LHCN-M2 (cell line): Measurements from ENCODE around the gene ATP2A2. TPM values are rescaled to one million over a fixed set of nuclear protein-coding genes. Genes with fewer than 3 reads are reported as not detected.
A peak's percentile ranks its signal among the peaks of the same experiment; 100 is the strongest.

ENCODE experiments used
- DNase-seq: peaks from one replicate; pipeline ENCODE4 v3.0.0-alpha.2; 2012; ENCODE audit warnings: low read depth
- total RNA-seq: library from RNA; depleted of rRNA; stranded (reverse); fragments of >200 nt; gene quantifications from 2 replicates; pipeline ENCODE4 v1.2.3, GENCODE V29; 2014

The ATP2A2 gene
- total RNA-seq, 1 experiment from 2014 or later = 132 TPM

DNA sequence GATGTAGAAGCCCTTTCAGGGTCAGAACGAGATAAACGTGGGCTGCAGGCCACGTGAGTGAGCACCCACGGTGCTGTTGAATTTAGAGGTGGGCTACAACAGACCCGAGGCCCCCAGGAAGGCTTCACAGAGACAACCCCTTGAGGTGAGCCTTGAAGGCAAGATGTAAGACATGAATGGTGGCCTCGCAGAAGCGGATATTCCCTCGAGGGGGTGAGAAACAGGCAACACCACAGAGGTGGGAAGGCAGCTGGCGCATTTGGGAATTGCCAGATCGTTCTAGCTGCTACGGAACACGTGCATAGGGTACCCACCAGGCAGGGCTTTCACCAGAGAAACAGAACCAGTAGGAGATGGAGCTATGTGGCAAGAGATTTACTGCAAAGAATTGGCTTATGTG lies 22.6 kb upstream of the ATP2A2 start:
- DNase-seq = no peak

GRCh38 chr12:110262442-110263388 lies 18.3 kb upstream of the ATP2A2 start:
- DNase-seq = no peak

DNA sequence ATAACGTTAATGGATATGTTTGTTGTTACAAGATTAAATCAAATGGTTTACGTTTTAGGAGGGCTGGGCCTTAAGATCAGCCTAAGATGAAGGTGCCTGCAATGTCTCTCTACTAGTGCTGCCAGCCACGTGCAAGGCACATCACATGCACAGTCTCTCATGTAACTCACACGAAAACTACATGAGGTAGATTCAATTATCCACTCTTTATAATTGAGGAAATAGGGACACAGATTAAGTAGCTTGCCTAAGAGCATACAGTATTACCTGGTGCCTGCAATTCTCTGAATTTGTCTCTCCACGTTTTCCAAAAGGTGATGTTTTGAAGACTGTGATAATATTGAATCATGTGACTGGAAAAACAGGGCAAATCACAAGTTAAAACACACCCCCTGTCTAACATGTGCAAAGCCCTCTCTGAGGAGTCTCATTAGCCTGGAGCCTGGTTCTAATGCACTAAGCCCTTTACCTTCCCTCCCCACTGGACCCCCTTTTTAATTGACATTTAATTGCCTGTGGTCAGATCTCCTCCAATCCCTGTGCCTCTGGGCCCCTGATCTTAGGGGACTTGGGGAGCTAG lies 14.6 kb upstream of the ATP2A2 start:
- no peak for DNase-seq

DNA sequence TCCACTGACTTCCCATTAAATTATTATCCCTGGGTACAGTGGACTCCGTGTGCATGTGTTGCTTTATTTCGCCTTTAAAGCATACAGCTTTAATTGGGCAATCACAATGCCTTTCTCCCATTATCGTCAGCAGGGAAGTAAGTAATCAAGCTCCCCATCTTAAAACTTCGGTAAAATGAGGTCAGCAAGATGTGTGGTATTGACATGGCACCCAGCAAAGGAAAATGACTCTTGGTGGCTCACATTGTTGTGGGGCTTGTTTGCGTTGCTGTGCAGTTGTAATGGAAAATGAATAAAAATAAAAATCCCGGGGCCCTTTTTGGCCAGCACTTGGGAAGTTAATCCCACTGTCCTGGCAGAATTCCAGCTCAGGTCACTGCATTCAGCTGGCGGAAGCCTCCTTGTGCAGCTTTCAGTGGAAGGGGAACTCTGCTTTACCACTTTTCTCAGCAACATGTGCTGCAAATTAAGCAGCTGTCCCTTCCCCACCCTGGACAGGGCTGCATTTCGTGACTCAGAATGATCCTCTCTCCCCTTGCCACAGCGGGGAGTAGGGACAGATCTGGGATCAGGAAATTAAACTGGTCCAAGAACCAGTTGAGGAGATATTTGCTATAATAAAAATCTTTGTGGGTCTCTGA lies 13.9 kb upstream of the ATP2A2 start:
- DNase-seq = peak; percentile 97

GRCh38 chr12:110269622-110270124 lies 11.4 kb upstream of the ATP2A2 start:
- DNase-seq = peak; percentile 81

GRCh38 chr12:110270125-110270962 lies 10.7 kb upstream of the ATP2A2 start:
- peak; percentile 87 for DNase-seq

- DNase-seq = no peak
Measured at GRCh38 chr12:110271015-110271414, 10.0 kb upstream of the ATP2A2 start.

- DNase-seq = no peak
Measured at GRCh38 chr12:110277530-110278254, 3.4 kb upstream of the ATP2A2 start.

DNA sequence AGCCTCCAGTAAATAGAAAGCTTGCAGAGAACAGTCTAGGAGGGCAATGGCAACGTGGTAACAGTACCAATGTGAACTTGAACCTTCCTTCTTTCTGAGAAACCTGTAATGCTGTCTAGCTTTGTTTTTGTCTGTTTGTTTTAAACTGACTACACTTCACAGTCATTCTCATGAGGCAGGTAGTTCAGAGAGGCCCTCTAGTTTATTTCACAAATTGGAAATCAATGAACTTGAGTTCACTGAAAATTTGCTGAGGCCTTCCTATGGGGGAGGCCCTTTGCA lies 2.9 kb upstream of the ATP2A2 start:
- no peak for DNase-seq

GRCh38 chr12:110279566-110280375 lies 1.3 kb upstream of the ATP2A2 start:
- DNase-seq = no peak

GRCh38 chr12:110280392-110280778 lies 662 bp upstream of the ATP2A2 start:
- peak; percentile 63 for DNase-seq

DNA sequence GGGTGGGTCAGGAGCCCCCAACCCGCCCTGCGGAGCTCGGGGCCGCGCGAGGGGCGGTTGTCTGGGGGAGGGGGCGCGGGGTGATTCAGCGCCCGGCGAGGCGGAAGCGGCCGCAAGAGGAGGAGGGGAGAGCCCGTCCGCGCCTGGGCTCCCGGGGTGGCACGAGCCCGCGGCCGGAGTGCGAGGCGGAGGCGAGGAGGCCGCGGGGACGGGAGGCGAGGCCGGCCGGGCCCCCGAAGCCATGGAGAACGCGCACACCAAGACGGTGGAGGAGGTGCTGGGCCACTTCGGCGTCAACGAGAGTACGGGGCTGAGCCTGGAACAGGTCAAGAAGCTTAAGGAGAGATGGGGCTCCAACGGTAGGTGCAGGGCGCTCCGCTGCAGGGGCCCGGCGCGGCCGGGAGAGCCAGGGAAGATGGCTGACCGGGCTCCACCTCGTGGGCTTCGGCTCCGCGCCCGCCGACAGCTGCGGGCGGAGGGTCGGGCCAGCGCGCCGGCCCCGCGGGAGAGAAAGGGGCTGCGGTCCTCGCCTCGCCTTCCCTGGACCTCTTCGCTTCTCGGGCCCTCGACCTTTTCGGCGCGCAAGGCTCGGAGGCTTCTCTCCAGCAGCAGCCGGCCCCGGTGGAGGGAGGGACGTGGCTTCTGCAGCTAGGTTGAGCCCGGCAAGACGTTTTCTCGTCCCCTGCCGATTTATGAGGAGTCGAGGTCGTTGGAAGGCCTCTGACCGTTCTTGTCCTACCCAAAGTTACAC lies 677 bp downstream of the ATP2A2 start:
- DNase-seq = peak; percentile 55

DNA sequence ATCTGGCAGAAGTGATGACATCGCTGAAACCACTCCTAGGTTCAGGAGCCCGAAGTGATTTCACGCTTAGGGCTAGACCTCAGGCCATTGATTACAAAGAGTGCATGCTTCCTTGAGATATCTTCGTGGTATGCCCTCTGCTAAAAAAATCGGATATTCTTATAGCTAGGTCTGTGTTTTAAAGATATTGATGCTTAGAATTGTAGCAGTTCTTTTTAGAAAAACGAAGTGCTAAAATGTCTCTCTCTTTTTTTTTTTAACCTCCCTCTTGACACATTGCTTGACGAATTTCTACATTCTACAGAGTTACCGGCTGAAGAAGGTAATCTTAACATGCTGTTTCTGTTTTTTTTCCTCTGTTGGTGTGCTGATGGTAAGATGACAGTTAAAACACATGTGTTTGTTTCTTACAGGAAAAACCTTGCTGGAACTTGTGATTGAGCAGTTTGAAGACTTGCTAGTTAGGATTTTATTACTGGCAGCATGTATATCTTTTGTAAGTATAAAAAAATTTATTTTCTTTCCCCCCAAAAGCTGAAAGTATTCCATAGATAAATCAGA lies 1.3 kb downstream of the ATP2A2 start:
- no peak for DNase-seq

DNA sequence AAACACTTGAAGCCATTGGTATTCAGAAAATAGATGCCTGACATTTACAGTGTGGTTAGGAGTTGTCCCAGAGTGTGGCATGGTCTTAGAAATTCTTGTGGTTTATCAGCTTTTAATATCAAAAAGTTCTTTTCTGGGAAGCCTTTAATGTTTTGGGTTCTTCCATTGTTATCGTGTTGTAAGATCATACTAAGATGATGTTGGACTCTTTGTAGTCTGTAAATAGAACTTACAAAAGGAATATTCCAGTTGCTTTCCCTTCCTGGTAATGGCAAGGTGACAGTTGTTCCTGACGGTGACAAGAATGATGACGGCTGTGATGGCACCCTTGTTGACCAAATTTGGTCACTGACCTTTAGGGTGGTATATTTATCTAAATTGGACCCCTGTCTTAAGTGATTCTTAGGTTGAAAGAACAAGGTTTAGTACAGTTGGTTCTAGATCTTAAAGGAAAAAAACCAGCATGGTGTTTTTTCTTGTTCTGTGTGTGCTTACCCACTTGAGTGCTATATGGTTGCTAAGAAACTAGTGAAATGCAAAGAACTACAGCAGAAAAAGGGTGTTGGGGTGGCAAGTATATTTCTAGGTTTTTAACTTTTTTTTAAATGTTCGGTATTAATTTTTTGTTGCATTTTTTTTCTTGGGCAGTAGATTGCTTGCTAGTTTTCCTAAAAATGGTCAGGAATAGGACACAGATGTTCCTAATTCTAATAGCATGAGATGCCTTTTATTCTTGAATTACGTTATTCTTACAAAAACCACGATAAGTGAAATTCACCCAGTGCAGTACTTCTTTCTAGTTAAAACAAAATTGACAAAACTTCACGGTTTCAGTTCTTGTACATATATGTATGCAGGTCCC lies 2.1 kb downstream of the ATP2A2 start:
- DNase-seq = no peak

- DNase-seq = no peak
Measured at GRCh38 chr12:110284597-110284996, 3.5 kb downstream of the ATP2A2 start.

DNA sequence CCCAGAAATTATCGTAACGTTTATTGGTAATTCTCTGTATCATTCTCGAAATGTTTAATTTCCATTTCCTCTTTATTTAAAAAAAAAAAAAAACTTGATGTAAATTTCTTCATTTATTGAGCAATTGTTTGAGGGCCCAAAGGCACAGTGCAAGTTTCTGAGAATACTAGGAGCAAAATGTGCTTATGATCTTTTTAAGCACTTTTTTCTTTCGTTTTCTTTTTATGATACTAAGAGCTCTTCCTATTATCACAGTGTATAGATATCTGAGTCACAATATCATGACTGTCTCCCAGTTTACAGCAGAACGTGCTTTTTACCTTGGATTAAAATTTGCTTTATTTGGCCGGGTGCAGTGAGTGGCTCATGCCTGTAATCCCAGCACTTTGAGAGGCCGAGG lies 5.6 kb downstream of the ATP2A2 start:
- no peak for DNase-seq

GRCh38 chr12:110287986-110288385 lies 6.9 kb downstream of the ATP2A2 start:
- DNase-seq = no peak
